H1 (cell line): ENCODE data around the gene SDF2L1. TPM values are rescaled to one million over a fixed set of nuclear protein-coding genes. Genes with fewer than 3 reads are reported as not detected.
A peak's percentile ranks its signal among the peaks of the same experiment; 100 is the strongest.

ENCODE experiments used
- ASH2L ChIP-seq: fragments of 200-600, 300-600 bp; sonication (generic); IDR thresholded peaks from one replicate; pipeline ENCODE4 v1.7.1; 2017; ENCODE audit warnings: low read length
- BRCA1 ChIP-seq: IDR thresholded peaks from 2 replicates; pipeline ENCODE4 v1.6.1; 2012; ENCODE audit warnings: low read depth, low read length, improper control_type of control experiment
- CEBPB ChIP-seq: IDR thresholded peaks from 2 replicates; pipeline ENCODE4 v1.6.1; 2012; ENCODE audit warnings: low read depth, low read length
- CHD2 ChIP-seq: IDR thresholded peaks from 2 replicates; pipeline ENCODE4 v1.6.1; 2012; ENCODE audit warnings: low read length, improper control_type of control experiment
- EGR1 ChIP-seq: IDR thresholded peaks from 2 replicates; pipeline ENCODE4 v1.6.1; 2011; ENCODE audit warnings: low read depth, low read length, borderline replicate concordance
- FOSL1 ChIP-seq: IDR thresholded peaks from 2 replicates; pipeline ENCODE4 v1.6.1; 2011; ENCODE audit warnings: mild to moderate bottlenecking, low read depth, low read length, moderate library complexity; ENCODE audit not compliant: insufficient read depth
- GABPA ChIP-seq: IDR thresholded peaks from 2 replicates; pipeline ENCODE4 v1.6.1; 2011; ENCODE audit warnings: mild to moderate bottlenecking, low read length, moderate library complexity, borderline replicate concordance; ENCODE audit not compliant: insufficient read depth
- HDAC2 ChIP-seq, 2 experiments: fragments of 300-600 bp in 1 of 2; sonication (generic) in 1 of 2; IDR thresholded peaks; 2 replicates each; pipeline ENCODE4 v1.6.1; 2011 to 2012; ENCODE audit warnings: low read depth in 2 of 2, low read length in 2 of 2, mild to moderate bottlenecking in 2 of 2, moderate library complexity in 2 of 2, borderline replicate concordance in 1 of 2, inconsistent platforms in 1 of 2
- JUN ChIP-seq: IDR thresholded peaks from 2 replicates; pipeline ENCODE4 v1.6.1; 2011; ENCODE audit warnings: low read depth, mild to moderate bottlenecking, improper control_type of control experiment, low read length
- JUND ChIP-seq: IDR thresholded peaks from 2 replicates; pipeline ENCODE4 v1.6.1; 2011; ENCODE audit warnings: mild to moderate bottlenecking, improper control_type of control experiment, low read length
- KDM1A ChIP-seq: fragments of 200-600, 300-600 bp; sonication (generic); IDR thresholded peaks from 2 replicates; pipeline ENCODE4 v1.7.1; 2016; ENCODE audit warnings: mild to moderate bottlenecking, low read length, borderline replicate concordance
- MAFK ChIP-seq: IDR thresholded peaks from 2 replicates; pipeline ENCODE4 v1.6.1; 2012; ENCODE audit warnings: low read depth, mild to moderate bottlenecking, improper control_type of control experiment, low read length
- POLR2A ChIP-seq, 2 experiments: IDR thresholded peaks; 1 replicate in 1 of 2; 2 replicates in 1 of 2; pipeline ENCODE4 v1.6.1; 2011; ENCODE audit warnings: low read depth in 2 of 2, low read length in 2 of 2, mild to moderate bottlenecking in 2 of 2; ENCODE audit errors: control extremely low read depth in 1 of 2
- POLR2AphosphoS5 ChIP-seq: IDR thresholded peaks from 2 replicates; pipeline ENCODE4 v1.6.1; 2011; ENCODE audit warnings: low read depth, low read length
- POU5F1 ChIP-seq: IDR thresholded peaks from 2 replicates; pipeline ENCODE4 v1.6.1; 2011; ENCODE audit warnings: low read depth, mild to moderate bottlenecking, low read length, moderate library complexity
- RFX5 ChIP-seq: IDR thresholded peaks from 2 replicates; pipeline ENCODE4 v1.6.1; 2011; ENCODE audit warnings: low read depth, low read length, improper control_type of control experiment, borderline replicate concordance
- SAP30 ChIP-seq: fragments of 300-600 bp; sonication (generic); IDR thresholded peaks from 2 replicates; pipeline ENCODE4 v1.7.1; 2012; ENCODE audit warnings: low read length, moderate library complexity, mild to moderate bottlenecking, inconsistent platforms; ENCODE audit not compliant: insufficient read depth, insufficient replicate concordance
- SP1 ChIP-seq: IDR thresholded peaks from 2 replicates; pipeline ENCODE4 v1.6.1; 2011; ENCODE audit warnings: low read depth, low read length
- SP2 ChIP-seq: IDR thresholded peaks from 2 replicates; pipeline ENCODE4 v1.6.1; 2012; ENCODE audit warnings: mild to moderate bottlenecking, low read length, inconsistent platforms
- TBP ChIP-seq: IDR thresholded peaks from 2 replicates; pipeline ENCODE4 v1.6.1; 2011; ENCODE audit warnings: low read depth, low read length, improper control_type of control experiment
- USF2 ChIP-seq: IDR thresholded peaks from 2 replicates; pipeline ENCODE4 v1.6.1; 2011; ENCODE audit warnings: low read length, improper control_type of control experiment
- YY1 ChIP-seq: IDR thresholded peaks from 2 replicates; pipeline ENCODE4 v1.6.1; 2011; ENCODE audit warnings: low read depth, mild to moderate bottlenecking, low read length
- polyA plus RNA-seq, 7 experiments: library from polyadenylated mRNA; depleted of rRNA in 3 of 7; stranded (reverse) in 5 of 7; unstranded in 2 of 7; fragments of >200 nt in 5 of 7; fragments of 200-250 nt in 2 of 7; gene quantifications; 1 replicate in 5 of 7; 2 replicates in 1 of 7; 4 replicates in 1 of 7; pipeline versions ENCODE4 v1.2.1 to v1.2.3, GENCODE V29; 2011 to 2013; ENCODE audit warnings: missing spikeins in 2 of 7, mixed read lengths in 2 of 7
- total RNA-seq: library from RNA; stranded (reverse); fragmentation: NEBNext Ultra II Directional; extraction: Animal tissue kit (Norgen Biotek cat#: 25700); gene quantifications from 2 replicates; pipeline ENCODE4 v1.2.1, GENCODE V29; 2021
- TF ChIP-seq, protein P1 (sequence below), 3 experiments: IDR thresholded peaks; 1 replicate in 2 of 3; 2 replicates in 1 of 3; pipeline versions ENCODE4 v1.5.1 to v1.6.1; 2011; ENCODE audit warnings: low read length in 3 of 3, mild to moderate bottlenecking in 3 of 3, inconsistent platforms in 2 of 3, low read depth in 1 of 3, moderate library complexity in 1 of 3; ENCODE audit not compliant: insufficient read depth in 1 of 3; ENCODE audit errors: control extremely low read depth in 1 of 3

Gene SDF2L1
- total and polyA plus RNA-seq, 2 of the 8 experiments (the other 6 are each of a cell fraction or from before 2014, with no cell fraction given): 51.1 to 59.6 TPM

- TF ChIP-seq CHD2 (no peak), FOSL1 (no peak), SP2 (no peak), POLR2A (IDR thresholded peaks at IDR 0.05; ENCODE audit: control extremely low read depth in 1 of 2, low read depth in 2 of 2, low read length in 2 of 2) (peak in 1 of 2 experiments; percentile 80; a peak in 2 of 3 replicates), KDM1A (no peak; the same call in 1 of the 2 replicates), JUN (no peak), CEBPB (no peak), MAFK (no peak), POLR2AphosphoS5 (peak; percentile 42), TBP (no peak), POU5F1 (no peak), USF2 (no peak), YY1 (no peak), SAP30 (no peak), RFX5 (no peak), BRCA1 (no peak), HDAC2 (IDR thresholded peaks at IDR 0.05; ENCODE audit: borderline replicate concordance in 1 of 2, low read depth in 2 of 2, low read length in 2 of 2) (peak; percentile 47 to 96; a peak in 3 of 4 replicates), ASH2L (peak; percentile 73), GABPA (no peak), JUND (no peak), SP1 (no peak), EGR1 (no peak)
- TF ChIP-seq, protein P1, sequence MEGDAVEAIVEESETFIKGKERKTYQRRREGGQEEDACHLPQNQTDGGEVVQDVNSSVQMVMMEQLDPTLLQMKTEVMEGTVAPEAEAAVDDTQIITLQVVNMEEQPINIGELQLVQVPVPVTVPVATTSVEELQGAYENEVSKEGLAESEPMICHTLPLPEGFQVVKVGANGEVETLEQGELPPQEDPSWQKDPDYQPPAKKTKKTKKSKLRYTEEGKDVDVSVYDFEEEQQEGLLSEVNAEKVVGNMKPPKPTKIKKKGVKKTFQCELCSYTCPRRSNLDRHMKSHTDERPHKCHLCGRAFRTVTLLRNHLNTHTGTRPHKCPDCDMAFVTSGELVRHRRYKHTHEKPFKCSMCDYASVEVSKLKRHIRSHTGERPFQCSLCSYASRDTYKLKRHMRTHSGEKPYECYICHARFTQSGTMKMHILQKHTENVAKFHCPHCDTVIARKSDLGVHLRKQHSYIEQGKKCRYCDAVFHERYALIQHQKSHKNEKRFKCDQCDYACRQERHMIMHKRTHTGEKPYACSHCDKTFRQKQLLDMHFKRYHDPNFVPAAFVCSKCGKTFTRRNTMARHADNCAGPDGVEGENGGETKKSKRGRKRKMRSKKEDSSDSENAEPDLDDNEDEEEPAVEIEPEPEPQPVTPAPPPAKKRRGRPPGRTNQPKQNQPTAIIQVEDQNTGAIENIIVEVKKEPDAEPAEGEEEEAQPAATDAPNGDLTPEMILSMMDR (IDR thresholded peaks at IDR 0.05; ENCODE audit: control extremely low read depth in 1 of 3, insufficient read depth in 1 of 3, low read depth in 1 of 3, low read length in 3 of 3): peak in 1 of 3 experiments; percentile 23; a peak in 1 of 4 replicates
These were observed 15.4 kb downstream of the SDF2L1 start (continued) for GRCh38 chr22:21657360-21658032.
